Superior temporal gyrus (tissue), 1 donor: ENCODE measurements around the gene PARVG.
"Not testable (repeated sequence)": the region's sequence is repeated elsewhere in the genome, so short reads cannot be mapped to it uniquely, and the experiment has no call there.

Experiments used
- DNase-seq: peaks from one replicate; pipeline ENCODE4 v3.0.0-alpha.2; 2016; ENCODE audit errors: extremely low spot score

Gene PARVG

GRCh38 chr22:44211946-44212930 is 31.5 kb downstream of the PARVG start:
- DNase-seq, result peak; percentile 57

- no peak for DNase-seq
These were observed 32.2 kb downstream of the PARVG start for GRCh38 chr22:44212936-44213335.

- DNase-seq, result no peak
These were observed 32.8 kb downstream of the PARVG start for GRCh38 chr22:44213489-44214043.

GRCh38 chr22:44214187-44214586 is 33.5 kb downstream of the PARVG start:
- no peak for DNase-seq

- no peak for DNase-seq
These were observed 34.0 kb downstream of the PARVG start for GRCh38 chr22:44214764-44215163.

GRCh38 chr22:44215287-44215686 is 34.6 kb downstream of the PARVG start:
- DNase-seq, result no peak

GRCh38 chr22:44217346-44217745 is 36.6 kb downstream of the PARVG start:
- DNase-seq, result no peak

- DNase-seq, result no peak
These were observed 37.3 kb downstream of the PARVG start for GRCh38 chr22:44218071-44218470.

- no peak for DNase-seq
These were observed 38.6 kb downstream of the PARVG start for GRCh38 chr22:44219101-44219870.

- DNase-seq, result no peak
These were observed 40.3 kb downstream of the PARVG start for GRCh38 chr22:44220727-44221680.

- no peak for DNase-seq
These were observed 41.2 kb downstream of the PARVG start for GRCh38 chr22:44221710-44222475.

- no peak for DNase-seq
These were observed 43.4 kb downstream of the PARVG start for GRCh38 chr22:44224166-44224565.

- DNase-seq, result no peak
These were observed 44.5 kb downstream of the PARVG start for GRCh38 chr22:44225091-44225689.

GRCh38 chr22:44225812-44226211 is 45.1 kb downstream of the PARVG start:
- DNase-seq, result no peak

GRCh38 chr22:44229331-44229730 is 48.6 kb downstream of the PARVG start:
- no peak for DNase-seq

GRCh38 chr22:44229809-44230208 is 49.1 kb downstream of the PARVG start:
- DNase-seq, result no peak

- DNase-seq, result no peak
These were observed 50.5 kb downstream of the PARVG start for GRCh38 chr22:44231233-44231632.

GRCh38 chr22:44234372-44234771 is 53.6 kb downstream of the PARVG start:
- not testable (repeated sequence) for DNase-seq

- no peak for DNase-seq
These were observed 56.6 kb downstream of the PARVG start for GRCh38 chr22:44237290-44237689.

- DNase-seq, result not testable (repeated sequence)
These were observed 60.4 kb downstream of the PARVG start for GRCh38 chr22:44241121-44241520.
